NCI-H2171 treated with DMSO at 0.1 percent for 48 hours (cell line): ENCODE results near the gene SETDB1.

ENCODE experiments used
- DNase-seq: peaks from one replicate; lab custom pipeline; 2025; lab: John Stamatoyannopoulos, UW

Gene SETDB1

GRCh38 chr1:151005729-151006319 lies 79.7 kb downstream of the SETDB1 start:
- no peak for DNase-seq

GRCh38 chr1:151006327-151007052 lies 80.3 kb downstream of the SETDB1 start, which contains the start of gene MINDY1:
TSS of gene MINDY1 (minus strand) at chr1:151006902. CDS start at chr1:151002617, 4,285 bp downstream.
- peak; percentile 22 for DNase-seq

- no peak for DNase-seq
These were observed 81.7 kb downstream of the SETDB1 start for GRCh38 chr1:151007853-151008243.

GRCh38 chr1:151008244-151009205 lies 82.4 kb downstream of the SETDB1 start, which contains the start of gene PRUNE1:
TSS of gene PRUNE1 (plus strand) at chr1:151008449. CDS start at chr1:151008633, 184 bp downstream.
- DNase-seq, result peak; percentile 92

GRCh38 chr1:151009206-151009587 lies 83.0 kb downstream of the SETDB1 start:
- no peak for DNase-seq

GRCh38 chr1:151009674-151010345 lies 83.6 kb downstream of the SETDB1 start:
- no peak for DNase-seq

DNA sequence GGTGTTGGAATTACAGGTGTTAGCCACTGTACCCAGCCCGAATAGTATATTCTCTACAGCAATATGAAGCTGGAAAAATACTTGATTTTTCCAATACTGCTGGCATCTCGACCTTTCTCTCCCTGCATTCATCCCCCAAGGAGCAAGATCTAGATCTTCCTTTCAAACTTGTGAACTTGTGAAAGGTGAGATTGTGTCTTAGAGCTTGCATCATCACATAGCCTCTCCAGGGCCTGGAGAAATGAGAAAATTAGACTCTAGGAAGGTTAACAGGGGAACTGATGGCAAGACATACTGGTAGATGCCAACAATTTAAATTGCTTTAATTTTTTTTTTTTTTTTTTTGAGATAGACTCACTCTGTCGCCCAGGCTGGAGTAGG lies 84.2 kb downstream of the SETDB1 start:
- no peak for DNase-seq

GRCh38 chr1:151011154-151011850 lies 85.1 kb downstream of the SETDB1 start:
- no peak for DNase-seq

- DNase-seq, result no peak
These were observed 86.7 kb downstream of the SETDB1 start for GRCh38 chr1:151012684-151013471.

DNA sequence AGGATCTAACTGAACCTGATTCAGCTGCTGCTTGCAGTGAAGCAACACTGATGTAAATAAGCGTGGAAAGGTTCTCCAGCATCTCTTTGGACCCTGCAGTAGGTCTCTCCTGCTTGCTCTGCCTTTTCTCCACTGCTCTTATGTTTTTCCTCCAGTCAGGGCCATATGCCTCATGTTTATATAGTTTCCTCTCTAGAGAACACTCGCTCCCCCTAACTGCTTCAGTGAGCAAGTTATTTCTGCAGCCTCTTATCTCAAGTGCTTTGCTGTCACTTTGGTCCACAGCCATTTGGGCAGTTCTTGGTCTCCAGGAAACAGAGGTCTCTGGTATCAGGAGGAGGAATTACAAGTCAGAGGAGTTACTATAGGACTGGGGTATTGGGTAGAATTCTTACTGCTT lies 87.4 kb downstream of the SETDB1 start:
- peak; percentile 92 for DNase-seq
